ENCODE data around the gene CACHD1. TPM values are rescaled to one million over a fixed set of nuclear protein-coding genes. Genes with fewer than 3 reads are reported as not detected.

CACHD1 gene
- total RNA-seq, 4 donors from 2014 or later = 2.2 to 3.6 (median 2.9) TPM

DNA sequence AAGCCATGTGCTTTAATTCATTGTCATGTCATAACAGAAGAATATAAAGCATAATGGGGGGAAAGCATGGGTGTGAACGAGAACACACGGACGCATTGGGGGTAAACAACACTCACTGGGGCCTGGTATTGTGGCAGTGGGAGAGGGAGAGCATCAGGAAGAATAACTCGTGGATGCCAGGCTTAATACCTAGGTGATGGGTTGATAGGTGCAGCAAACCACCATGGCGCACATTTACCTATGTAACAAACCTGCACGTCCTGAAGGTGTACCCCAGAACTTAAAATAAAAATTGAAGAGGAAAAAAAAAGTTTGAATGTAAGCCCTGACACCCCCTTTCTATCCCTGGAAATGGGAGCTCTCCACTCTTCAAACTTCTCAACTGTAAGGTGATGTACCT is 34.9 kb upstream of the CACHD1 start:
- intact Hi-C loops (cut with DNase I; ENCODE audit: low total_unique reads) (loop anchor here (5.0 kb wide), 1 partner anchor 143 kb away; no protein-coding TSS in a partner anchor), in situ Hi-C loops (cut with MboI; ENCODE audit: low sequenced_read_pairs in 4 of 4) (no loop called here)
- ATAC-seq (no peak), DNase-seq (no peak)
- Histone ChIP-seq H3K27me3 (no peaks in the 10 kb centered on the region), H3K4me3 (no peak overlapping the region), H3K4me1 (no peaks in the 10 kb centered on the region), H3K27ac (no peak overlapping the region), H3K9me3 (no peaks in the 10 kb centered on the region), H3K36me3 (no peaks in the 10 kb centered on the region)
- TF ChIP-seq POLR2A (IDR thresholded peaks at IDR 0.05) = no peak
- TF ChIP-seq, protein P1, sequence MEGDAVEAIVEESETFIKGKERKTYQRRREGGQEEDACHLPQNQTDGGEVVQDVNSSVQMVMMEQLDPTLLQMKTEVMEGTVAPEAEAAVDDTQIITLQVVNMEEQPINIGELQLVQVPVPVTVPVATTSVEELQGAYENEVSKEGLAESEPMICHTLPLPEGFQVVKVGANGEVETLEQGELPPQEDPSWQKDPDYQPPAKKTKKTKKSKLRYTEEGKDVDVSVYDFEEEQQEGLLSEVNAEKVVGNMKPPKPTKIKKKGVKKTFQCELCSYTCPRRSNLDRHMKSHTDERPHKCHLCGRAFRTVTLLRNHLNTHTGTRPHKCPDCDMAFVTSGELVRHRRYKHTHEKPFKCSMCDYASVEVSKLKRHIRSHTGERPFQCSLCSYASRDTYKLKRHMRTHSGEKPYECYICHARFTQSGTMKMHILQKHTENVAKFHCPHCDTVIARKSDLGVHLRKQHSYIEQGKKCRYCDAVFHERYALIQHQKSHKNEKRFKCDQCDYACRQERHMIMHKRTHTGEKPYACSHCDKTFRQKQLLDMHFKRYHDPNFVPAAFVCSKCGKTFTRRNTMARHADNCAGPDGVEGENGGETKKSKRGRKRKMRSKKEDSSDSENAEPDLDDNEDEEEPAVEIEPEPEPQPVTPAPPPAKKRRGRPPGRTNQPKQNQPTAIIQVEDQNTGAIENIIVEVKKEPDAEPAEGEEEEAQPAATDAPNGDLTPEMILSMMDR (IDR thresholded peaks at IDR 0.05 in 4 of 5, conservative IDR thresholded peaks at IDR 0.05 in 1 of 5) = no peak

DNA sequence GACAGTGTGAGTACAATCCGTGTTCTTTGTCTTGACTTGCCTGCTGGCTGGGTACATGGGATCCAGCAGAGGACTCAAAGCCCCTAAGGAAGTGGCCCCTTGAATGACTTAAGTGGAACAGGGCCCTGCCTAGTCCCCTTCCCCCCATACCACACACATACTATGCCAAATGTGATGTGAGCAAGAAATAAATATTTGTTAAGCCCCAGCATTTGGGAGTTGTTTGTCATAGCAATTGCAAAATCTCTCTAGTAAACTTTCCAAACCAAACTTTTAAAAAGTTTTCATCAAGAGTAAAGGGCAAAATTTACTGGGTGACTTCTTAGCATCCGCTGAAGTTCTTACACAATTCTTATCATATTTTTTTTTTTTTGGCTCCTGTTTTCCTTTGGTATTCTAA is 32.5 kb upstream of the CACHD1 start:
- DNase-seq (no peak), ATAC-seq (no peak)
- in situ Hi-C loops (cut with MboI; ENCODE audit: low sequenced_read_pairs in 4 of 4) = no loop called here
- H3K27me3 ChIP-seq = no peaks in the 10 kb centered on the region
- no peak for TF ChIP-seq POLR2A (IDR thresholded peaks at IDR 0.05)
- TF ChIP-seq, protein P1 (IDR thresholded peaks at IDR 0.05 in 4 of 5, conservative IDR thresholded peaks at IDR 0.05 in 1 of 5) = no peak
- H3K36me3 ChIP-seq = no peaks in the 10 kb centered on the region
- H3K4me3 ChIP-seq = no peak overlapping the region
- no peaks in the 10 kb centered on the region for H3K9me3 ChIP-seq
- no peaks in the 10 kb centered on the region for H3K4me1 ChIP-seq
- no peak overlapping the region for H3K27ac ChIP-seq
- intact Hi-C loops (cut with DNase I; ENCODE audit: low total_unique reads) = loop anchor here (5.0 kb wide), 1 partner anchor 145 kb away; no protein-coding TSS in a partner anchor

DNA sequence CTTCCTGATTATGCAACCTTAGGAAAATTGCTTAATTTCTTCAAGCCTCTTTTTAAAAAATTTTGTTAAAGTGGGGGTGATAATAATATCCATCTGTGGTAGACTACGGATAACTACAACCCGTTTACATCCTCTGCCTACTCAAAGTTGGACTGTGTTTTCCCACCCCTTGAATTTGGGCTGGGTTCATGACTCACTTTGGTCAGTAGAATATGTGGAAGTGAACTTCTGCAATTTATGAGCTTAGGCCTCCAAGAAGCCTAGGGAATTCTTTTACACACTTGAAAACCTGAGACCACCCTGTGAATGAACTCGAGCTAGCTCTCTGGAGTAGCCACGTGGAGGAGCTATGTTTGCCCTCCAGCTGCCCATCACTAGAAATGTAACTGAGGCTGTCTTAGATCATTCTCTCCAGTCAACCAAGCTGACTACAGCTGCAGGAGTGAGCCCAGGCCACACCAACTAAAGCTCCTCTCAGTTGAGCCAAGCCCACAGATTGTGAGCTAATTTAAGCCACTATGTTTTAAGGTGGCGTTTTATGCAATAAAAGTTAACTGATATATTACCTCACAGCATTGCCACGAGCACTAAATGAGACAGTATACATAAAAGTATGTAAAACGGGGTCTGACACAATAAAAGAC is 29.6 kb upstream of the CACHD1 start:
- Histone ChIP-seq H3K4me3 (no peak overlapping the region), H3K9me3 (no peaks in the 10 kb centered on the region), H3K27ac (no peak overlapping the region), H3K36me3 (no peaks in the 10 kb centered on the region), H3K4me1 (no peaks in the 10 kb centered on the region), H3K27me3 (no peaks in the 10 kb centered on the region)
- ATAC-seq = no peak
- intact Hi-C loops (cut with DNase I; ENCODE audit: low total_unique reads) (no loop called here), in situ Hi-C loops (cut with MboI; ENCODE audit: low sequenced_read_pairs in 4 of 4) (no loop called here)
- no peak for DNase-seq
- no peak for TF ChIP-seq POLR2A (IDR thresholded peaks at IDR 0.05)
- TF ChIP-seq, protein P1 (IDR thresholded peaks at IDR 0.05 in 4 of 5, conservative IDR thresholded peaks at IDR 0.05 in 1 of 5) = no peak

DNA sequence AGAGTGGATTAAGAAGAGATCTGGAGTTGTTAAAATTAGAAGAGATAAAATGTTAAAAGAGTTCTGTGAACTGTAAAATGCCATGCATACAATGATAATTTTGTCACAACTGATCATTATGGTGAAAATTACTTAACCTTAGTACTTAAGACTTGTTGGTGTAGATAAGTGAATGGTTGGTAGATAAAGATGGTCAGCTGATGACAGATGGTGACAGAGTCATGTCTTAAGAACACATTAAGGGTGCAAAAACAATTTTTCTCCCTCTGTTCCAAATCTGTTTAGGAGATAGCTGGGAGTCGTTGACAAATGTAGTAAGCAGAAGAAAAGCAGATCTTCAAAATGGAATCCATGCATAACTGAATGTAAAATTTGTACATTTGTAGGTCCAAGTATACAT is 18.5 kb upstream of the CACHD1 start:
- ATAC-seq = no peak
- intact Hi-C loops (cut with DNase I; ENCODE audit: low total_unique reads) = no loop called here
- Histone ChIP-seq H3K27ac (no peak overlapping the region), H3K9me3 (no peaks in the 10 kb centered on the region), H3K4me1 (no peaks in the 10 kb centered on the region), H3K36me3 (no peaks in the 10 kb centered on the region), H3K4me3 (no peak overlapping the region), H3K27me3 (no peaks in the 10 kb centered on the region)
- no peak for TF ChIP-seq POLR2A (IDR thresholded peaks at IDR 0.05)
- TF ChIP-seq, protein P1 (IDR thresholded peaks at IDR 0.05 in 4 of 5, conservative IDR thresholded peaks at IDR 0.05 in 1 of 5) = no peak
- DNase-seq = no peak
- in situ Hi-C loops (cut with MboI; ENCODE audit: low sequenced_read_pairs in 4 of 4) = loop anchor here in 2 of 4 donors (25.0 kb wide), 1 partner anchor 211 kb away; no protein-coding TSS in a partner anchor

Data from gastrocnemius medialis (tissue), 4 donors.